ENCODE measurements around the gene RAB26.

Gene RAB26

GRCh38 chr16:2147378-2147777 lies 1.0 kb upstream of the RAB26 start:
- TF ChIP-seq ZNF544 (tag by site-specific recombination; IDR thresholded peaks at IDR 0.05) (no peak), ZNF354C (tag by site-specific recombination; IDR thresholded peaks at IDR 0.05; ENCODE audit: borderline replicate concordance, low read depth) (no peak), ZNF76 (tag by site-specific recombination; IDR thresholded peaks at IDR 0.05; ENCODE audit: borderline replicate concordance, low read depth) (no peak), ZNF677 (tag by site-specific recombination; IDR thresholded peaks at IDR 0.05) (no peak), ZIC2 (tag by site-specific recombination; IDR thresholded peaks at IDR 0.05) (no peak)
- H3K36me3 ChIP-seq (ENCODE audit: control insufficient read depth in 2 of 2, insufficient read depth in 1 of 2, low read length in 2 of 2) = peaks cover 0 to 15% of the 10 kb centered on the region in 2 experiments; a peak in 2 of 3 replicates
- peaks cover 4% of the 10 kb centered on the region for H3K4me1 ChIP-seq (ENCODE audit: control insufficient read depth, insufficient read depth, low read length)
- no peak overlapping the region for H3K27ac ChIP-seq (ENCODE audit: extremely low read depth, low read depth, low read length)
- H3K4me3 ChIP-seq (ENCODE audit: low read depth, low read length) = no peak overlapping the region
- ChIA-PET CTCF (interaction anchor here (0.6 to 2.8 kb wide), 5 partner anchors 10 to 144 kb away, joined by 3 to 13 read pairs (median 4); no protein-coding TSS in a partner anchor), POLR2A (interaction anchor here (1.3 to 9.4 kb wide), 4 partner anchors 8 to 183 kb away, joined by 4 to 92 read pairs (median 6); partner anchors contain the start of genes ECI1, RPS2 and TRAF7)
- H3K9me3 ChIP-seq (ENCODE audit: control insufficient read depth, insufficient read depth, low read depth, low read length) = no peaks in the 10 kb centered on the region

GRCh38 chr16:2148714-2149629 lies 547 bp downstream of the RAB26 start:
- Histone ChIP-seq H3K27ac (ENCODE audit: extremely low read depth, low read depth, low read length) (peak overlapping the region; percentile 44; the same call in 1 of the 2 replicates), H3K4me3 (ENCODE audit: low read depth, low read length) (peak overlapping the region; percentile 43), H3K36me3 (ENCODE audit: control insufficient read depth in 2 of 2, insufficient read depth in 1 of 2, low read length in 2 of 2) (peaks cover 0 to 30% of the 10 kb centered on the region in 2 experiments; a peak in 2 of 3 replicates), H3K4me1 (ENCODE audit: control insufficient read depth, insufficient read depth, low read length) (peaks cover 4% of the 10 kb centered on the region), H3K9me3 (ENCODE audit: control insufficient read depth, insufficient read depth, low read depth, low read length) (no peaks in the 10 kb centered on the region)
- POLR2A ChIA-PET = interaction anchor here (0.6 to 1.3 kb wide), 2 partner anchors 8 to 81 kb away, joined by 3 to 5 read pairs; no protein-coding TSS in a partner anchor
- CTCF ChIA-PET = interaction anchor here (0.6 to 1.3 kb wide), 2 partner anchors 10 to 98 kb away, joined by 5 to 6 read pairs; no protein-coding TSS in a partner anchor
- TF ChIP-seq ZNF350 (tag by site-specific recombination; IDR thresholded peaks at IDR 0.05) (no peak), ZFP69B (tag by site-specific recombination; IDR thresholded peaks at IDR 0.05) (no peak), BCL11B (tag by site-specific recombination; IDR thresholded peaks at IDR 0.05; ENCODE audit: low read depth) (peak; percentile 32; the same call in 1 of the 2 replicates), ZNF600 (tag by site-specific recombination; IDR thresholded peaks at IDR 0.05) (0 out of 2 replicates have a peak, but pooled peaks have one; percentile 29), ZBTB11 (tag by site-specific recombination; conservative IDR thresholded peaks at IDR 0.05; ENCODE audit: low read depth) (no peak), ZNF214 (tag by site-specific recombination; IDR thresholded peaks at IDR 0.05; ENCODE audit: borderline replicate concordance) (no peak), ZNF843 (tag by site-specific recombination; IDR thresholded peaks at IDR 0.05) (0 out of 2 replicates have a peak, but pooled peaks have one; percentile 12), ZNF362 (tag by site-specific recombination; IDR thresholded peaks at IDR 0.05) (peak; percentile 85), ZNF707 (tag by site-specific recombination; IDR thresholded peaks at IDR 0.05) (no peak), ZNF175 (tag by site-specific recombination; IDR thresholded peaks at IDR 0.05) (no peak), ZNF529 (tag by site-specific recombination; IDR thresholded peaks at IDR 0.05; ENCODE audit: insufficient replicate concordance) (no peak), WT1 (tag by site-specific recombination; IDR thresholded peaks at IDR 0.05) (no peak), ZSCAN5A (tag by site-specific recombination; IDR thresholded peaks at IDR 0.05) (0 out of 2 replicates have a peak, but pooled peaks have one; percentile 30), ZNF654 (tag by site-specific recombination; IDR thresholded peaks at IDR 0.05; ENCODE audit: low read depth) (no peak), ZNF426 (tag by site-specific recombination; IDR thresholded peaks at IDR 0.05) (no peak), ZNF112 (tag by site-specific recombination; IDR thresholded peaks at IDR 0.05) (no peak), ZNF660 (tag by site-specific recombination; IDR thresholded peaks at IDR 0.05) (0 out of 2 replicates have a peak, but pooled peaks have one; percentile 16), PRDM1 (tag by site-specific recombination; IDR thresholded peaks at IDR 0.05) (no peak), AEBP2 (tag by site-specific recombination; IDR thresholded peaks at IDR 0.05; ENCODE audit: borderline replicate concordance) (no peak), ZNF423 (tag by site-specific recombination; IDR thresholded peaks at IDR 0.05) (peak; percentile 47; the same call in 1 of the 2 replicates)

Data from HEK293 (cell line).